HG03558 (cell line): ENCODE data around the gene ZRANB2.

ENCODE experiments used
- ATAC-seq: cut with Tn5 transposase; IDR thresholded peaks from one replicate; pipeline ENCODE4 v1.9.1; 2021; ENCODE audit warnings: moderate number of reproducible peaks; ENCODE audit not compliant: unreplicated experiment; ENCODE audit errors: extremely low read depth

The ZRANB2 gene

DNA sequence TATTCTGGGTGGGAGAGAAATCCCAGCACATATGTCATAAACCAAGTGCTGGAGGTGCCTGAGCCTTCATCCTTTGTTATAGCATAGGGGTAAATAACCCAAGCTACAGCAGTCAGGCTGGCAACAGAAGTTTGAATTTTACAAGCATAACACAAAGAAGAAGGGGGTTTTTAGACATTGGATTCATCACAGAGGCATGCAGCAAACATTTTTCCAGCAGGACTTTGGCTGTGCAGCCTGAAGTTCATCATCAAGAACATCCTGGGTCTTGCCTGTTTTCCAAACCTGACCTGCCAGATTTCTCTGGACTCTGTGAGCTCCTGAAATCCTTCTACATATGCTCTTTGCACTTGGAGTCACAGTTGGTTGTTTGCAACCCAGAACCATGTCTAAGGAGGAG, 49.4 kb downstream of the ZRANB2 start:
- no peak for ATAC-seq

DNA sequence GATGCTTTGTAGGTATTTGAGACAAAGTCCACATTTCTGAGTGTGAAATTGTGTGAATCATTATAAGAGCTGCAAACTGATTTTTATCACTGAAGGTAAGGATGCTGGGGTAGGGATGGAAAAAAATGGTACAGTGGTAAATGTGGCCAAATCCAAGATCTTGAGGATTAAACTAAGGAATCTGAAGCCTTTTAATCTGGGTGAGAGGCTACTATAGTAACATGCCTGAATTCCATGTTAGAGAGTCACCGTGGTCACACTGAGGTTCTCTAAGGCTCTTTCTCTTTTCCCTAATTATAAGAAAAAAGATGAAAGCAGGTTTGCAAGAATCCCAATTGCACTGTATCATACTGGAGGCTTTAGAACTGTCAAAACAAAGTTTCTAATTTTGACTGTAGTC, 50.8 kb downstream of the ZRANB2 start:
- ATAC-seq = no peak

DNA sequence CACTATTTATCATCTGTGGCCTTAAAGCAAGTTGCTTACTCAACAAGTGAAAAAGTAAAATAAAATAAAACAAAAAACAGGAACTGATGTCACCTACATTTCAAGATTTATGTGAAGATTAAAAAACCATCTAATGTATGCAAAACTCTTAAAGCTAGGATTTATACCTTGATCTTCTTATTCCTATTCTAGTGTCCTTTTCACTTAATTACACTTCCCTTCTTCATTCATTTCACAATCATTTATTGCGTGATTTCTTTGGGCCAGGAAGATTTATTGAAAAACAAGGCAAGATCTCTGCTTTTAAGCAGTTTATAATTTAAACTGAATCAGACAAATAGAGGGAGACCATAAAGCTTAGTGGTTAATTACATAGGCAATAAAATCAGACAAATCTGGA, 51.9 kb downstream of the ZRANB2 start:
- ATAC-seq = no peak

DNA sequence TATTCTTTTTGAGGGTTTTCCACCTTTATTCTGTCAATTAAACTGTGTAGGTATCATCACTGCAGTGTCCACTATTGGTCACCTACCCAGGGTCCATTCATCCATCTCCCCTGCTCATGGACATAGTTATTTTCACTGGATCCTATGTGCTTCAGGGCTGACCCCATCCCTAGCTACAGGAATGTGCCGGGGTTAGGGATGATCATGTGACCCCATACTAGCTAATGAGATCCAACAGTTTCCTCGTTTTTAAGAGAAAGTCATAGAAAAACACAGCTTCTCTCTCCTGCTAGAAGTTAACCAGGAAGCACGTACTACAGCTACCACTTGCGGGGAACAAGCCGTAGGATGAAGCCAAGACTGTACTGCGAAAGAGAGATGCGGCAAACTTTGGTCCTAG, 52.8 kb downstream of the ZRANB2 start:
- ATAC-seq = no peak

DNA sequence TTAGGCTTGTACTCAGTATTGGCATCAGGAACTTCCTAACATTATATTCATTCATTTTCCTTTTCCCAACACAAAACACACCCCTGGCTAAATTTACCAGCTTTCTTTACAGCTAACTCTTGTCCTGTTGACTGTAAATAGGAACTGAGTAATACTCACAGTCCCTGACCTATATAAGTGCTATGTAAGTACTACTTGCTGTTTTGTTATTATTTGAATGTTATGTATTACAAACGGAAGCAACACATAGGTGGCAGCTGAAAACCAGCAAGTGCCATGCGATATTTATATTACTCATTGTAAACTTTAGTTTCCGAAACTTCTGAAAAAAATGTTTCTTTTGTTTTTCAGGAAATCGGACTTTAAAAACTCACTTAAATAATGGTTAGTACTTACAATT, 54.7 kb downstream of the ZRANB2 start:
- no peak for ATAC-seq

DNA sequence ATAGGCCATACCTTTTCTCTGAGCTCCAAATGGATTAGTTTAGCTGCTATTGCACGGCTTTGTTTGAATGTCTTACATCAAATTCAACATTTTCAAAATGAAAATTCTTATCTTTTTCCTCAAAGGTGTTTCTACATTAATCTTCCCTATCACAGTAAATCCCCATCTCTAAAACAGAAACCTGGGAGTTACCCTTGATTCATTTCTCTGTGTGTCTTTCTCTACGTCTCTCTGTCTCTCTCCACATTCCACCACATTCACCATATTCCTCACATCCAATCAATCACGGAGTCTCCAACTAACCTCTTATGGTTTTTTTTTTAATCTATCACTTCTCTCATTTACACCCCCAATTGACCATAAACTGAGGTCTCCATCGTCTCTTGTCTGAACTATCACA, 57.3 kb downstream of the ZRANB2 start:
- ATAC-seq = no peak

DNA sequence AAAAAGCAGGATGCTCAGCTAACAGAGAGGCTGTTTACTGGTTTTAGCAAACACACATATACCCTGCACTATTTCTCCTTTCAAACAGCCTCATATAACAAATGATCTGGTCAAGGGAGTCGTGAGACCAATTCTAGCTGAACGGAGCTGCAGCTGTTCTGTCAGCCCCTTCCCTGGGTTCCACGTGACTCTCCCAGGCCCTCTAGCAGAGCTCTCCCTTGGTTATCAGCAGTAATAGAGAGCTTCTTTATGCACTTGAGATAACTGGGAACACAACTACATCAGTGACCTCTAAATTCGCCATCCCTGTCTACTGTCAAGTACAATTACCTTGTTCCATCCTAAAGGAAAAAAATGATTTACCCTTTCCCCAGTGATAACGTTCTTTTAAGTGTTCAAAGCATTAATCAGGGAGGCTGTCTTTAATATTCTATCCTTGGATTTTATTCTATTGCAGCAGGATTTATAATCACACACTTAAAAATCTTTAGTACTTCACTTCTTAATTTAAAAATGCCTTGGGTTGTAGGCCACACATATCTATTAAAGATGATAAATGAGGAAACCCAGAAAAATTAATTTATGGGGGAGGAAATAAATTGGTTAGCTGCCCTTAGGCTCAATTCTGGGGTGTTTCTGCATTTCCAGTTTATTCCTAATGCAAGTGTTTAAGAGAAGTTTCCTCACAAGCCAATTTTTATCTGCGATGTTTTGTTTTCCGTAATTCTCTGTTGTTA, 61.4 kb downstream of the ZRANB2 start:
- ATAC-seq = no peak

DNA sequence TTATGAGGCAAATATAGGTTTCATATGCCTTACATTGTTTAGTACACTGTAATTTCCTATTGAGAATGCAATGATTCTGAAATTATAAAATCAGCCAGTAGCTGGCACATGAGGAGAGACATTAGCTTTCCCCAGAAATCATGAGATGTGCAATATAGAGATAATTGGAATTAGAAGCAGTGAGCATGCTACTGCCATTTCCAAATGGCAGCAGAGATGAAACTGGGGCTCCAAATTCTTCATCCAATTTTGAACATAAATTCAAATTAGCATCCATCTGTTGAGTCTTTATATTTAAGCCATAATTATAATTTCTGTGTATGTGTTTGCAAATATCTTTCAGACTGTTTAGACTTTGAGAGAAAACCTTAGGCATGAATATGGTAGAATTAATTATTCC, 62.0 kb downstream of the ZRANB2 start:
- ATAC-seq = no peak

DNA sequence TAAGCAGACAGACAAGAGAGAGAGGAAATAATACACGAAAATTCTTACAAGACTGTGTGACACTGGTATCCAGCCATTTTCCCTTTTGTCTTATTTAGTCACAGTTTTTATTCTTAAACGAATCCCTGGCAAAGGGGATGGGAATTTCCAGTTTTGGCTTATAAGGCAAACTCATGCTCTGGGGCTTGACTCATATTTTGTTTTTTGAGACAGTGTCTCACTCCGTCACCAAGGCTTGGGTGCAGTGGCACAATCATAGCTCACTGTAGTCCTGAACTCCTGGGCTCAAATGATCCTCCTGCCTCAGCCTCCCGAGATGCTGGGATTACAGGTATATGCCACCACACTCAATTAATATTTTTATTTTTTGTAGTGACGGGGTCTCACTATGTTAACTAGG, 65.1 kb downstream of the ZRANB2 start:
- no peak for ATAC-seq

DNA sequence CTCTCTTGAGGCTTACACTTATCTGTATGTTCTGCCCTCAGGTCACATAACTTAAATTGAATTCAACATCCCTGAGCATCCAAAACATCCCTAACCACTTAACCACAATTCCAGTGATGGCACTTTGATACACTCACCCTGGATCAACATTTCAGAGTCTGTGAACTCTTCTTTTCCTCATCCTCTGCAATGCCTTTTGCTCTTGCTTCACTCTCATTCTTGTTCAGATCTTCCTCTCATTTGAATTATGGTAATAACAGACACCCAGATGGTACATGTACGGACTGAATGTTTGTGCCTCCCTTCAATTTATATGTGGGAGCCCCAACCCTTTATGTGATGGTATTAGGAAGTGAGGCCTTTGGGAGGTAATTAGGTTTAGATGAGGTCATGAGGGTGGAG, 66.7 kb downstream of the ZRANB2 start:
- no peak for ATAC-seq
